Mesothelial cell of epicardium (in vitro differentiated cells): ENCODE results near the gene NFAT5. TPM values are rescaled to one million over a fixed set of nuclear protein-coding genes. Genes with fewer than 3 reads are reported as not detected.

Experiments
- DNase-seq, 2 experiments: peaks; one replicate each; pipeline ENCODE4 v3.0.0; 2021; ENCODE audit warnings: low spot score in 2 of 2; ENCODE audit not compliant: unreplicated experiment in 2 of 2
- H3K27ac Mint-ChIP-seq: 2 replicates; pipeline ENCODE4 v1.8.0; 2021; ENCODE audit warnings: mixed read lengths
- H3K27me3 Mint-ChIP-seq: 2 replicates; pipeline ENCODE4 v1.8.0; 2021; ENCODE audit warnings: low read depth, mixed read lengths
- H3K36me3 Mint-ChIP-seq: 2 replicates; pipeline ENCODE4 v1.8.0; 2021; ENCODE audit warnings: mixed read lengths
- H3K4me1 Mint-ChIP-seq: 2 replicates; pipeline ENCODE4 v1.8.0; 2021; ENCODE audit warnings: mixed read lengths
- H3K4me3 Mint-ChIP-seq: 2 replicates; pipeline ENCODE4 v1.8.0; 2021; ENCODE audit warnings: mild to moderate bottlenecking, moderate library complexity, mixed read lengths
- H3K9me3 Mint-ChIP-seq: 2 replicates; pipeline ENCODE4 v1.8.0; 2021; ENCODE audit warnings: mixed read lengths
- CTCF ChIP-seq: fragments of 200-600 bp; sonication (generic); IDR thresholded peaks from one replicate; pipeline ENCODE4 v1.5.0; 2021; ENCODE audit warnings: antibody characterized with exemption; ENCODE audit not compliant: unreplicated experiment
- total RNA-seq: library from RNA; stranded (reverse); gene quantifications from 3 replicates; pipeline ENCODE4 v1.2.1, GENCODE V29; 2021

NFAT5 gene
- total RNA-seq, 1 donor from 2014 or later, result 92.5 TPM

GRCh38 chr16:69699915-69700314 is 134.1 kb downstream of the NFAT5 start:
- H3K27ac Mint-ChIP-seq, result no peak overlapping the region
- H3K36me3 Mint-ChIP-seq, result peaks cover 16% of the 10 kb centered on the region
- TF ChIP-seq CTCF, result no peak
- no peaks in the 10 kb centered on the region for H3K27me3 Mint-ChIP-seq
- no peaks in the 10 kb centered on the region for H3K9me3 Mint-ChIP-seq
- H3K4me3 Mint-ChIP-seq, result no peak overlapping the region
- no peaks in the 10 kb centered on the region for H3K4me1 Mint-ChIP-seq
- DNase-seq, result no peak

- Mint-ChIP-seq H3K9me3 (no peaks in the 10 kb centered on the region), H3K4me3 (no peak overlapping the region), H3K36me3 (peaks cover 9% of the 10 kb centered on the region), H3K27ac (no peak overlapping the region), H3K27me3 (no peaks in the 10 kb centered on the region), H3K4me1 (peaks cover 3% of the 10 kb centered on the region)
- DNase-seq, result no peak
- no peak for TF ChIP-seq CTCF
Measured at GRCh38 chr16:69701452-69701851, 135.7 kb downstream of the NFAT5 start.

- Mint-ChIP-seq H3K4me3 (no peak overlapping the region), H3K9me3 (no peaks in the 10 kb centered on the region), H3K27me3 (no peaks in the 10 kb centered on the region), H3K36me3 (peaks cover 7% of the 10 kb centered on the region), H3K4me1 (peaks cover 7% of the 10 kb centered on the region), H3K27ac (peak overlapping the region; percentile 21)
- no peak for DNase-seq
- no peak for TF ChIP-seq CTCF
Measured at GRCh38 chr16:69701866-69702265, 136.1 kb downstream of the NFAT5 start.

GRCh38 chr16:69703638-69704037 is 137.9 kb downstream of the NFAT5 start:
- peak overlapping the region; percentile 52 for H3K27ac Mint-ChIP-seq

GRCh38 chr16:69706256-69706974 is 140.6 kb downstream of the NFAT5 start:
- Mint-ChIP-seq H3K9me3 (no peaks in the 10 kb centered on the region), H3K36me3 (peaks cover 12% of the 10 kb centered on the region), H3K27ac (peak overlapping the region; percentile 57), H3K4me1 (peaks cover 16% of the 10 kb centered on the region), H3K27me3 (no peaks in the 10 kb centered on the region), H3K4me3 (no peak overlapping the region)
- no peak for DNase-seq
- no peak for TF ChIP-seq CTCF

More at GRCh38 chr16:69703638-69704037, 137.9 kb downstream of the NFAT5 start:
- Mint-ChIP-seq H3K4me3 (no peak overlapping the region), H3K4me1 (peaks cover 8% of the 10 kb centered on the region), H3K36me3 (peaks cover 11% of the 10 kb centered on the region), H3K27me3 (no peaks in the 10 kb centered on the region), H3K9me3 (no peaks in the 10 kb centered on the region)
- no peak for TF ChIP-seq CTCF
- no peak for DNase-seq
